MCF 10A (cell line): ENCODE data around the gene TAB2. TPM values are rescaled to one million over a fixed set of nuclear protein-coding genes. Genes with fewer than 3 reads are reported as not detected.

Source experiments
- BruUV-seq: library from RNA; stranded (reverse); fragments of 400-500 nt; replicated peaks from 2 replicates; lab custom pipeline; 2021; lab: Mats Ljungman, UMichigan
- CTCF ChIA-PET: fragments of 300-600 bp; sonication (Branson Sonifier 250); formaldehyde crosslinking; extraction: SDS; loops from one replicate; lab custom pipeline; 2021; ENCODE audit warnings: antibody characterized with exemption, inconsistent platforms; lab: Yijun Ruan, JAX
- POLR2A ChIA-PET: fragments of 300-600, 350-650 bp; sonication (Branson Sonifier 250); formaldehyde crosslinking; extraction: SDS; loops from one replicate; lab custom pipeline; 2020; ENCODE audit warnings: antibody characterized with exemption, inconsistent platforms; lab: Yijun Ruan, JAX
- DNase-seq: peaks from one replicate; pipeline ENCODE4 v3.0.0-alpha.2; 2018; ENCODE audit not compliant: unreplicated experiment
- H3K27ac Mint-ChIP-seq: one replicate; pipeline ENCODE4 v1.8.0; 2022; ENCODE audit warnings: mild to moderate bottlenecking, low read depth, mixed read lengths; ENCODE audit not compliant: unreplicated experiment
- H3K27me3 Mint-ChIP-seq: one replicate; pipeline ENCODE4 v1.8.0; 2022; ENCODE audit warnings: mixed read lengths; ENCODE audit not compliant: insufficient read depth, unreplicated experiment
- H3K36me3 Mint-ChIP-seq: one replicate; pipeline ENCODE4 v1.8.0; 2022; ENCODE audit warnings: mild to moderate bottlenecking, moderate library complexity, mixed read lengths; ENCODE audit not compliant: insufficient read depth, unreplicated experiment
- H3K4me1 Mint-ChIP-seq: one replicate; pipeline ENCODE4 v1.8.0; 2022; ENCODE audit warnings: mixed read lengths; ENCODE audit not compliant: insufficient read depth, unreplicated experiment
- H3K4me3 Mint-ChIP-seq: one replicate; pipeline ENCODE4 v1.8.0; 2022; ENCODE audit warnings: mild to moderate bottlenecking, moderate library complexity, mixed read lengths; ENCODE audit not compliant: unreplicated experiment
- H3K9me3 Mint-ChIP-seq: one replicate; pipeline ENCODE4 v1.8.0; 2022; ENCODE audit warnings: mixed read lengths; ENCODE audit not compliant: unreplicated experiment
- intact Hi-C: fragments of 100-400 bp; cut with micrococcal nuclease; formaldehyde crosslinking; loops from 2 replicates; pipeline ENCODE4 v1.14.1; 2022
- total RNA-seq: library from RNA; stranded (reverse); gene quantifications from 2 replicates; pipeline ENCODE4 v1.2.3, GENCODE V29; 2022
- TF ChIP-seq, protein P1 (sequence below): fragments of 200-600 bp; IDR thresholded peaks from one replicate; pipeline ENCODE4 v1.8.0; 2022; ENCODE audit warnings: antibody characterized with exemption, mild to moderate bottlenecking; ENCODE audit not compliant: unreplicated experiment

TAB2 gene
- total RNA-seq, 1 experiment from 2014 or later = 76.4 TPM

GRCh38 chr6:149330133-149330532 lies 12.6 kb downstream of the TAB2 start:
- POLR2A ChIA-PET = interaction anchor here (0.5 to 17.5 kb wide), 4 partner anchors 9 to 860 kb away, joined by 3 to 392 read pairs (median 4); partner anchors contain the start of gene TAB2
- no peak overlapping the region for H3K27ac Mint-ChIP-seq
- H3K27me3 Mint-ChIP-seq = no peaks in the 10 kb centered on the region
- H3K4me1 Mint-ChIP-seq = peaks cover 60% of the 10 kb centered on the region
- no peak overlapping the region for H3K4me3 Mint-ChIP-seq
- CTCF ChIA-PET = no interaction called here
- BruUV-seq = no TSS peak
- no peaks in the 10 kb centered on the region for H3K9me3 Mint-ChIP-seq
- intact Hi-C loops = no loop called here
- TF ChIP-seq, protein P1, sequence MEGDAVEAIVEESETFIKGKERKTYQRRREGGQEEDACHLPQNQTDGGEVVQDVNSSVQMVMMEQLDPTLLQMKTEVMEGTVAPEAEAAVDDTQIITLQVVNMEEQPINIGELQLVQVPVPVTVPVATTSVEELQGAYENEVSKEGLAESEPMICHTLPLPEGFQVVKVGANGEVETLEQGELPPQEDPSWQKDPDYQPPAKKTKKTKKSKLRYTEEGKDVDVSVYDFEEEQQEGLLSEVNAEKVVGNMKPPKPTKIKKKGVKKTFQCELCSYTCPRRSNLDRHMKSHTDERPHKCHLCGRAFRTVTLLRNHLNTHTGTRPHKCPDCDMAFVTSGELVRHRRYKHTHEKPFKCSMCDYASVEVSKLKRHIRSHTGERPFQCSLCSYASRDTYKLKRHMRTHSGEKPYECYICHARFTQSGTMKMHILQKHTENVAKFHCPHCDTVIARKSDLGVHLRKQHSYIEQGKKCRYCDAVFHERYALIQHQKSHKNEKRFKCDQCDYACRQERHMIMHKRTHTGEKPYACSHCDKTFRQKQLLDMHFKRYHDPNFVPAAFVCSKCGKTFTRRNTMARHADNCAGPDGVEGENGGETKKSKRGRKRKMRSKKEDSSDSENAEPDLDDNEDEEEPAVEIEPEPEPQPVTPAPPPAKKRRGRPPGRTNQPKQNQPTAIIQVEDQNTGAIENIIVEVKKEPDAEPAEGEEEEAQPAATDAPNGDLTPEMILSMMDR = no peak
- no peak for DNase-seq
- H3K36me3 Mint-ChIP-seq = no peaks in the 10 kb centered on the region

GRCh38 chr6:149331043-149331807 lies 13.7 kb downstream of the TAB2 start:
- peaks cover 65% of the 10 kb centered on the region for H3K4me1 Mint-ChIP-seq
- CTCF ChIA-PET = interaction anchor here (0.7 to 1.4 kb wide), 2 partner anchors 101 to 300 kb away, joined by 4 to 7 read pairs; no protein-coding TSS in a partner anchor
- intact Hi-C loops = no loop called here
- H3K9me3 Mint-ChIP-seq = no peaks in the 10 kb centered on the region
- POLR2A ChIA-PET = interaction anchor here (0.7 to 17.5 kb wide), 4 partner anchors 11 to 295 kb away, joined by 3 to 392 read pairs (median 3); partner anchors contain the start of gene TAB2
- peak overlapping the region; percentile 63 for H3K27ac Mint-ChIP-seq
- BruUV-seq = no TSS peak
- DNase-seq = no peak
- no peak overlapping the region for H3K4me3 Mint-ChIP-seq
- no peaks in the 10 kb centered on the region for H3K27me3 Mint-ChIP-seq
- H3K36me3 Mint-ChIP-seq = no peaks in the 10 kb centered on the region
- TF ChIP-seq, protein P1 = no peak

DNA sequence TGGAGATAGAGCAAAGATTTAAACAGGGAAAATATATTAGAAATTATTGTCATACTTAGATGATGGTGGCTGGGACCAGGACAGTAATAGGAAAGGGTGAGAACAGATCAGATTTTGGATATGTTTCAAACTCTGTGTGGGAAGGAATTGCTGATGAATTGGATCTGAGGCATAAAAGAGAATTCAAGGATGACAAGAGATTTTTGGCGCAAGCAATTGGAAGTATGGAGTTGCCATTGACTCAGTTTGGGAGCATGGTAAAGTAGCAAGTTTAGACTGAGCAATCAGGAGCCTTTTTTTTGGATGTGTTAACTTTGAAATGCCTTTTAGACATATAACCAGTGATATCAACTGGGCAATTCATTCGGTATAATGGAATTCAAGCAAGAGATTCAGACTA lies 14.4 kb downstream of the TAB2 start:
- no peaks in the 10 kb centered on the region for H3K36me3 Mint-ChIP-seq
- H3K4me1 Mint-ChIP-seq = peaks cover 71% of the 10 kb centered on the region
- H3K4me3 Mint-ChIP-seq = no peak overlapping the region
- ChIA-PET CTCF (interaction anchor here (0.7 to 1.4 kb wide), 3 partner anchors 100 to 301 kb away, joined by 3 to 7 read pairs (median 4); no protein-coding TSS in a partner anchor), POLR2A (interaction anchor here (0.7 to 17.5 kb wide), 4 partner anchors 11 to 295 kb away, joined by 3 to 392 read pairs (median 3); partner anchors contain the start of gene TAB2)
- H3K27me3 Mint-ChIP-seq = no peaks in the 10 kb centered on the region
- no peaks in the 10 kb centered on the region for H3K9me3 Mint-ChIP-seq
- DNase-seq = no peak
- TF ChIP-seq, protein P1 = no peak
- intact Hi-C loops = no loop called here
- H3K27ac Mint-ChIP-seq = peak overlapping the region; percentile 63
- no TSS peak for BruUV-seq

DNA sequence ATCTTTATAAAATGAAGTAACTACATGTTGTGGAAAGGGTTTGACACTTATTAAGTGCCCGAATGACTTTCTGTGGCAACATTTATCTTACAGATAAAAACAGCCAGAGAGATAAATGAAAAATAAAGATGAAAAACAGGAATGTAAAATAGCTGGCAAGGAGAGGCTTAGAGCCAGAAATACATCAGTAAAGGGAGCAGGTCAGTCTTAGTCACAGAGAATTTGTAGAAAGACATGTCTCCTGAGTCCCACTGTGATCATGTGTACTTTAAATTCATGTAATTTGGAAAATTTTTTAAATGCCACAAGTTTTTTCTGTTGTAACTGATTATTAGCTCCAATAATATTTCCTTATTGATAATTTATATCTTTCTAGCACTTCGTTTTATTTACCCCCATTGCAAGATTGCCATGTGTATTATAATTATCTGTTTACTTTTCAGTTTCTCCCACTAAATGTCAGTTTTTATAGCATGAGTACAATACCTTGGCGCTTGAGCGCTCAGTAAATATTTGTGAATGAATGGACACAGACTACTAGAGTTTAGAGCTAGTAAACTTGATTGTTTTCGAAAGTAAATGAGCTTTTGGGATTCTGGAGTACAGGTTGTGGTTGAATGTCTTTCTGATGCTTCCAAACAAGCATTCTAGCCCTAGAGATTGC lies 15.2 kb downstream of the TAB2 start:
- intact Hi-C loops = no loop called here
- CTCF ChIA-PET = interaction anchor here (0.6 to 1.3 kb wide), 4 partner anchors 10 to 218 kb away, joined by 3 to 5 read pairs (median 3); no protein-coding TSS in a partner anchor
- no peaks in the 10 kb centered on the region for H3K27me3 Mint-ChIP-seq
- TF ChIP-seq, protein P1 = no peak
- H3K27ac Mint-ChIP-seq = peak overlapping the region; percentile 63
- DNase-seq = no peak
- H3K36me3 Mint-ChIP-seq = no peaks in the 10 kb centered on the region
- POLR2A ChIA-PET = interaction anchor here (0.6 to 17.5 kb wide), 6 partner anchors 12 to 111 kb away, joined by 3 to 392 read pairs (median 4); partner anchors contain the start of gene TAB2
- no peak overlapping the region for H3K4me3 Mint-ChIP-seq
- H3K4me1 Mint-ChIP-seq = peaks cover 75% of the 10 kb centered on the region
- H3K9me3 Mint-ChIP-seq = no peaks in the 10 kb centered on the region
- BruUV-seq = no TSS peak
